HFF-Myc (cell line): ENCODE results near the gene CARF.
"Not testable (repeated sequence)": the region's sequence is repeated elsewhere in the genome, so short reads cannot be mapped to it uniquely, and the experiment has no call there.

Source experiments
- DNase-seq: peaks from one replicate; pipeline ENCODE4 v3.0.0-alpha.2; 2011; ENCODE audit warnings: low read depth; ENCODE audit errors: extremely low read depth
- H3K4me3 ChIP-seq: replicated peaks from 2 replicates; pipeline ENCODE4 v1.5.1; 2011; ENCODE audit warnings: low read depth, mild to moderate bottlenecking, control low read depth, low read length
- TF ChIP-seq, protein P1 (sequence below): IDR thresholded peaks from 2 replicates; pipeline ENCODE4 v1.5.1; 2012; ENCODE audit warnings: mild to moderate bottlenecking, low read depth, low read length, control low read depth; ENCODE audit errors: missing control alignments

The CARF gene

DNA sequence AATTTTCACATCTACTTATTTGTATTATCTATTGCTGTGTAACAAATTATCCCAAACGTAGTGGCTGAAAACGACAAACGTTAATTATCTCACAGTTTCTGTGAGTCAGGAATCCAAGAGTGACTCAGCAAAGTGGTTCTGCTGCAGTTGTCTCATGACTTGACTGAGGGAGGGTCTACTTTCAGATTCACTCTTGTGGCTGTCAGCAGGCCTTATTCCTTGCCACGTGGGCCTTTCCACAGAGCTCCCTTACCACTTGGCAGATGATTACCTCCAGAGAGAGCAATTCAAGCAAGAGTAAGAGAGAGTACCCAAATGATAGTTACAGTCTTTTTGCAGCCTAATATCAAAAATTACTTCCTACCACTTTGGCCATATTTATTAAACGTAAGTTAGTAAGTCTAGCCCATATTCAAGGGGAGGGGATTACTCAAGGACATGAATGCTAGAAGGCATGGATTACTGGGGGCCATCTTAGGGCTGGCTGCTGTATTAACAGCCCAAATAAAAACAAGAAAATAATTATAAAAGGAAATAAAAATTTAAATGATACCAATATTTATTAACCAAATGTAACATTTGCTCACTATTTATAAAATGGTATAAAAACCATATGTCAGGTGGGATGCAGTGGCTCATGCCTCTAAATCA, 53.9 kb downstream of the CARF start:
- no peak overlapping the region for H3K4me3 ChIP-seq
- DNase-seq: peak; percentile 22

DNA sequence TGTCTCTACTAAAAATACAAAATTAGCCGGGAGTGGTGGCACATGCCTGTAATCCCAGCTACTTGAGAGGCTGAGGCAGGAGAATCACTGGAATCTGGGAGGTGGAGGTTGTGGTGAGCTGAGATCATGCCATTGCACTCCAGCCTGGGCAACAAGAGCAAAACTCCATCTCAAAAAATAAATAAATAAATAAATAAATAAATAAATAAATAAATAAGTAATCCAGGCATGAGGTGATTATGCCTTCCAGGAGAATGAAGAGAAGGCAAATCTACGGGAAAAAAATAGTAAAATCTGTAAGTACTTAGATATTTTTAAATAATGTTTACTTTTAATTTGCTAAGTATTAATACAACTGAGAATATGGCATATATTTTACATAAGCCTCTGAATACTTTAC, 57.3 kb downstream of the CARF start:
- not testable (repeated sequence) for H3K4me3 ChIP-seq, DNase-seq

More for the DNA sequence above, 53.9 kb downstream of the CARF start:
- TF ChIP-seq, protein P1, sequence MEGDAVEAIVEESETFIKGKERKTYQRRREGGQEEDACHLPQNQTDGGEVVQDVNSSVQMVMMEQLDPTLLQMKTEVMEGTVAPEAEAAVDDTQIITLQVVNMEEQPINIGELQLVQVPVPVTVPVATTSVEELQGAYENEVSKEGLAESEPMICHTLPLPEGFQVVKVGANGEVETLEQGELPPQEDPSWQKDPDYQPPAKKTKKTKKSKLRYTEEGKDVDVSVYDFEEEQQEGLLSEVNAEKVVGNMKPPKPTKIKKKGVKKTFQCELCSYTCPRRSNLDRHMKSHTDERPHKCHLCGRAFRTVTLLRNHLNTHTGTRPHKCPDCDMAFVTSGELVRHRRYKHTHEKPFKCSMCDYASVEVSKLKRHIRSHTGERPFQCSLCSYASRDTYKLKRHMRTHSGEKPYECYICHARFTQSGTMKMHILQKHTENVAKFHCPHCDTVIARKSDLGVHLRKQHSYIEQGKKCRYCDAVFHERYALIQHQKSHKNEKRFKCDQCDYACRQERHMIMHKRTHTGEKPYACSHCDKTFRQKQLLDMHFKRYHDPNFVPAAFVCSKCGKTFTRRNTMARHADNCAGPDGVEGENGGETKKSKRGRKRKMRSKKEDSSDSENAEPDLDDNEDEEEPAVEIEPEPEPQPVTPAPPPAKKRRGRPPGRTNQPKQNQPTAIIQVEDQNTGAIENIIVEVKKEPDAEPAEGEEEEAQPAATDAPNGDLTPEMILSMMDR: no peak

DNA sequence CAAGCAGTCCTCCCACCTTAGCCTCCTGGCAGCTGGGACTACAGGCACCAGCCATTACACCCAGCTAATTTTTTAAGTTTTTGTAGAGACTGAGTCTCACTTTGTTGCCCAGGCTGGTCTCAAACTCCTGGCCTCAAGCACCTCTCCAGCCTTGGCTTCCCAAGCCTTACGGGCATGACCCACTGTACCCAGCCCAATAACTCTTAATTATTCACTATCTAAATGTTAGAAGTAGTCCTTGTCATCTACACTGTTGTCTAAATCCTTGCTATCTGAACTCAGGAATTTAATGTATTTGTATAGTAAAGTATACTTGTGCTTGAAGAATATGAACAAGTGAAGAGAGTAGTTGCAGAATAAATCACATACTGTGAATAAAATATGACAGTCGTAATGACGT, 64.7 kb downstream of the CARF start:
- TF ChIP-seq, protein P1: no peak
- no peak for DNase-seq
- H3K4me3 ChIP-seq: no peak overlapping the region

DNA sequence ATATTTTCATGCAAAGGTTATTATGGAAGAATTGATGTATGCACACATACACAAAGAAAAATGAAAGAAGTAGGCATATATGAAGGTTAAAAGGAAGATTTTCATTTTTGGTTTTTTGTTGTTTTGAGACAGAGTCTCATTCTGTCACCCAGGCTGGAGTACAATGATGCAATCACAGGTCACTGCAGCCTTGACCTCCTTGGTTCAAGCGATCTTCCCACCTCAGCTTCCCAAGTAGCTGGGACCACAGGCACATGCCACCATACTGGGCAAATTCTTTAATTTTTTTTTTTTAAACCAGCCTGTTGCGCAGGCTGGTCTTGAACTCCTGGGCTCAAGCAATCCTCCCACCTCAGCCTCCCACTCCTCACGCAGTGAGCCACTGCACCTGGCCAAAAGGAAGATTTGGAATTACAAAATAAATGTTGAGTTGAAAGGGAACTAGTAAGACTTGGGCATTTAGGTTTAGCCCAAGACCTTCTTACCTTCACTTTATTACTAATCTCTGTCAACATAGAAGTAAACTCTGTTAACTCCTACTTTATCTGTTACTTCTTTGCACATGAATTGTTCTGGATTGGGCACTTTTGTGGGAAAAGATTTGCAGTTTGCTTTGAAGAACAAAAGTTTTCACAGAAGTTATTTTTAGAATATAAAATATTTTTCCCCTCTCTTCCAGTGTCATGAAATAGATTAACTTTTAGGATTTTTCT, 70.9 kb downstream of the CARF start:
- TF ChIP-seq, protein P1: no peak
- H3K4me3 ChIP-seq: no peak overlapping the region
- DNase-seq: no peak

DNA sequence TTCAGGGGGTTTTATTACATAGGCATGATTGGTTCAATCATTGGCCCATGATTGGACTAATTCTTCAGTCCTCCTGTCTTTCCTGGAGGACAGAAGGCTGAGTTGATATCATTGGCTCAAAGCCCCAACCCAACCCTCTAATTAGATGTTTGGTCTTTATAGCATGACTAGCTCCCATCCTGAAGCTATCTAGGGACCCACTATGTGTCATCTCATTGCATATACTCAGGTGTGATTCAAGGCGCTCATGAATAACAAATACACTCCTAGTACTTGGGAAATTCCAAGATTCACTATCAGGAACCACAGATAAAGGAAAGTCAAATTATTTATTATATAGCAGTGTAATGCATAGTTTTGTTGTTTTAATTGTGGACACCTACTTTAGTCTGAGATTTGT, 77.7 kb downstream of the CARF start:
- DNase-seq: no peak
- H3K4me3 ChIP-seq: no peak overlapping the region
- TF ChIP-seq, protein P1: no peak

DNA sequence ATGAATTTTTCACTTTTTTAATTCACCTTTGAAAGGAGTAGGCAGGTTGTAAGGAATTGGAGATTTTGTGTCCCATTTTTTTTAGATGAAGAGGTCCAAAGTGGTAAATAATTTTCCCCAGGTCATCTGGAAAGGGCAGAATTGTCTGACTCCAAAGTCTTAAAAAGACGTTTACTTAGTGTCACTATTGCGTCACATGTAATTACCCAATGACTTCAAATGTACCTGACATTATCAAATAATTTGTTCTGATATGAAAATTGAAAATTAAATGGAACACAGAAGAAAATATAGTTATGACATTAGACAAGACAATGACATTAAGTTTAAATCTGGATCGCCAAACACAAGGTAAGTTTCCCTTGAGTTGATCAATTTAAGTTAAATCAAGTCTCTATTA, 78.4 kb downstream of the CARF start:
- TF ChIP-seq, protein P1: no peak
- DNase-seq: no peak
- no peak overlapping the region for H3K4me3 ChIP-seq

DNA sequence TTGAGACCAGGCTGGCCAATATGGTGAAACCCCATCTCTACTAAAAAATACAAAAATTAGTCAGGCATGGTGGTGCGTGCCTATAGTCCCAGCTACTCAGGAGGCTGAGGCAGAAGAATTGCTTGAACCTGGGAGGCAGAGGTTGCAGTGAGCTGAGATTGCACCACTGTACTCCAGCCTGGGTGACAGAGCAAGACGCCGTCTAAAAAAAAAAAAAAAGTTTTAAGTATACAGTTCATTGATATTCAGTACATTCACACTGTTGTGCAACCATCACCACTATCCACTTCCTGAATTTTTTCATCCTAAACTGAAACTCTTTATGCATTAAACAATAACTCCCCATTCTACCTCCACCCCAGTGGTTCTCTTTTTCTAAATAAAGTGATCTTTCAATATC, 85.0 kb downstream of the CARF start:
- H3K4me3 ChIP-seq, DNase-seq: not testable (repeated sequence)
